ENCODE measurements around the gene PDIA6.

- TF ChIP-seq CTCF (IDR thresholded peaks at IDR 0.05) (no peak), POLR2A (IDR thresholded peaks at IDR 0.05) (no peak)
These were observed 36.0 kb upstream of the PDIA6 start for GRCh38 chr2:10848541-10848940.
